BLaER1 treated with 17β-estradiol and CSF1 and Interleukin-3, amounts not matched to agents 10 nM and 100 nM (cell line): ENCODE results near the gene CREB5.

Source experiments
- H3K27ac ChIP-seq, 11 experiments: shearing (Covaris generic); formaldehyde crosslinking; 2 replicates each; pipeline ENCODE4 v1.8.1; 2022
- H3K27me3 ChIP-seq, 11 experiments: shearing (Covaris generic); formaldehyde crosslinking; 2 replicates each; pipeline ENCODE4 v1.8.1; 2022
- H3K36me3 ChIP-seq, 11 experiments: shearing (Covaris generic); formaldehyde crosslinking; 2 replicates each; pipeline ENCODE4 v1.8.1; 2022
- H3K4me1 ChIP-seq, 10 experiments: shearing (Covaris generic); formaldehyde crosslinking; 2 replicates each; pipeline ENCODE4 v1.8.1; 2022
- H3K4me2 ChIP-seq, 11 experiments: shearing (Covaris generic); formaldehyde crosslinking; 2 replicates each; pipeline ENCODE4 v1.8.1; 2022
- H3K4me3 ChIP-seq, 10 experiments: shearing (Covaris generic); formaldehyde crosslinking; 2 replicates each; pipeline ENCODE4 v1.8.1; 2022
- H3K9ac ChIP-seq, 11 experiments: shearing (Covaris generic); formaldehyde crosslinking; 2 replicates each; pipeline ENCODE4 v1.8.1; 2022
- H3K9me3 ChIP-seq, 11 experiments: shearing (Covaris generic); formaldehyde crosslinking; replicated peaks in 1 of 11; 2 replicates each; pipeline ENCODE4 v1.8.1; 2022
- H4K20me1 ChIP-seq, 11 experiments: shearing (Covaris generic); formaldehyde crosslinking; 2 replicates each; pipeline ENCODE4 v1.8.1; 2022
- Cebpa-rat ChIP-seq, 11 experiments: shearing (Covaris generic); IDR thresholded peaks; 2 replicates each; pipeline ENCODE4 v1.8.1; 2022

Gene CREB5

DNA sequence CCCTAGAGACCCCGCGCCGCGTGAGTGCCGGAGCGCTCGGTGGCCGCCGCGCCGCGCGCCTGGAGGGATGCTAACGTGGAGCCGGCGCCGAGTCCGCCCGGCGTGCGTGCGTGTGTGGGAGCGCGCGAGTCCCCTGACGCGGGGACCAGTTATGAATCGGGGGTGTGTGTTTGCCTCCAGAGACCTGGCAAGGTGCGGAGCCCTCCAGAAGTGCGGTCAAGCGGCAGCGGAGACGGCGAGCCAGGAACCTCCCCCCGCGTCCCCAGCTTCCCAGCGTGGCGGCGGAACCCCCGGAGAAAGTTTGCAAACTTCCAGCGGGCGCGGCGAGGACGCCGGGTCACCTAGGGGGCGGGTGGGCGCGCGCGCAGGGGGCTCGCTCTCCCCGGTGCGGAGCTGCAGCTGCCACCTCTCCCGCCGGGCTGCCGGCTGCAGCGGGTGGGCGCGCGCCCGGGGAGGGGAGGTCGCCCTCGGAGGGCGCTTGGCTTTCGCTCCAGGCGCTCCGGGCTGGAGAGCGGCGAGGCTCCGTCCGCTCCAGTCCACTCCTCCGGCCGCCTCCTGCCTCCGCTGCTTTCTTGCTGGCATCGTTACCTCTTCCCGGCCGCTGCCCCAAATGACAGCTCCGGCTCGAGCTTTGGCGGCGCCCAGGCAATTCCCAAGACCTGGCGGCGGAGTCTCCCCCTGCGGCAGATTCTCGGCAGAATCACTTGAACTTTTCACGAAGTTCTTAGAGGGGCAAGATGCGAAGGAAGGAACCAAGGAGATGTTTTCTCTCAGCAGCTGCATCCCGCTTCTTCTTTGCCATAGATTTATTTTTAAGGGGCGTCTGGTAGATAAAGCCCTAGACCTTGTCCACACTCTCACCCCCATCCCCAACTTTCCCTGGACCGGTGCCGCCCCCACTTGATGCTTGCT lies 2.3 kb upstream of the CREB5 start:
- H4K20me1 ChIP-seq, result peaks cover 0 to 14% (median 0%) of the 10 kb centered on the region in 11 experiments; a peak in 6 of 22 replicates
- peaks cover 13 to 28% (median 22%) of the 10 kb centered on the region in 10 experiments for H3K4me1 ChIP-seq
- H3K36me3 ChIP-seq, result no peaks in the 10 kb centered on the region
- TF ChIP-seq Cebpa-rat (IDR thresholded peaks at IDR 0.05), result no peak
- peak overlapping the region; percentile 53 to 85 (median 71) for H3K9ac ChIP-seq
- peak overlapping the region in 9 of 11 experiments; percentile 31 to 81 (median 63); a peak in 16 of 22 replicates for H3K27ac ChIP-seq
- H3K27me3 ChIP-seq, result peaks cover 46 to 64% (median 50%) of the 10 kb centered on the region in 11 experiments
- H3K4me3 ChIP-seq, result peak overlapping the region; percentile 55 to 73 (median 64)
- H3K4me2 ChIP-seq, result peak overlapping the region; percentile 94 to 100 (median 97)
- H3K9me3 ChIP-seq, result peaks cover 0 to 2% (median 0%) of the 10 kb centered on the region in 11 experiments; a peak in 2 of 22 replicates

GRCh38 chr7:28410628-28411531 lies 1.4 kb upstream of the CREB5 start:
- H3K4me1 ChIP-seq, result peaks cover 13 to 28% (median 20%) of the 10 kb centered on the region in 10 experiments
- H3K9me3 ChIP-seq, result no peaks in the 10 kb centered on the region
- peak overlapping the region; percentile 32 to 85 (median 70); a peak in 19 of 22 replicates for H3K9ac ChIP-seq
- peak overlapping the region; percentile 55 to 73 (median 64) for H3K4me3 ChIP-seq
- H3K4me2 ChIP-seq, result peak overlapping the region; percentile 94 to 100 (median 97)
- H3K27me3 ChIP-seq, result peaks cover 46 to 64% (median 51%) of the 10 kb centered on the region in 11 experiments
- H3K27ac ChIP-seq, result peak overlapping the region in 8 of 11 experiments; percentile 2 to 81 (median 58); a peak in 11 of 22 replicates
- H4K20me1 ChIP-seq, result peaks cover 0 to 14% (median 0%) of the 10 kb centered on the region in 11 experiments; a peak in 6 of 22 replicates
- no peaks in the 10 kb centered on the region for H3K36me3 ChIP-seq
- no peak for TF ChIP-seq Cebpa-rat (IDR thresholded peaks at IDR 0.05)

- H3K4me3 ChIP-seq, result no peak overlapping the region
- peaks cover 41 to 59% (median 47%) of the 10 kb centered on the region in 11 experiments for H3K27me3 ChIP-seq
- no peak overlapping the region for H3K27ac ChIP-seq
- peaks cover 0 to 14% (median 0%) of the 10 kb centered on the region in 11 experiments; a peak in 6 of 22 replicates for H4K20me1 ChIP-seq
- no peaks in the 10 kb centered on the region for H3K9me3 ChIP-seq
- H3K4me2 ChIP-seq, result no peak overlapping the region
- no peak overlapping the region for H3K9ac ChIP-seq
- H3K36me3 ChIP-seq, result no peaks in the 10 kb centered on the region
- peaks cover 12 to 28% (median 20%) of the 10 kb centered on the region in 10 experiments for H3K4me1 ChIP-seq
- TF ChIP-seq Cebpa-rat (IDR thresholded peaks at IDR 0.05), result no peak
These were observed 693 bp downstream of the CREB5 start for GRCh38 chr7:28413011-28413410.

- no peak for TF ChIP-seq Cebpa-rat (IDR thresholded peaks at IDR 0.05)
- Histone ChIP-seq H3K9ac (no peak overlapping the region), H3K9me3 (no peaks in the 10 kb centered on the region), H3K4me1 (peaks cover 11 to 26% (median 18%) of the 10 kb centered on the region in 10 experiments), H3K27ac (no peak overlapping the region), H3K4me3 (no peak overlapping the region), H4K20me1 (peaks cover 0 to 11% (median 0%) of the 10 kb centered on the region in 11 experiments; a peak in 6 of 22 replicates), H3K27me3 (peaks cover 28 to 44% (median 33%) of the 10 kb centered on the region in 11 experiments), H3K36me3 (no peaks in the 10 kb centered on the region), H3K4me2 (no peak overlapping the region)
These were observed 2.1 kb downstream of the CREB5 start for GRCh38 chr7:28414453-28414852.

- no peak overlapping the region for H3K27ac ChIP-seq
- no peak for TF ChIP-seq Cebpa-rat (IDR thresholded peaks at IDR 0.05)
- no peak overlapping the region for H3K9ac ChIP-seq
- no peaks in the 10 kb centered on the region for H3K9me3 ChIP-seq
- H3K36me3 ChIP-seq, result no peaks in the 10 kb centered on the region
- H3K4me1 ChIP-seq, result peaks cover 0 to 3% (median 0%) of the 10 kb centered on the region in 10 experiments; a peak in 1 of 20 replicates
- no peak overlapping the region for H3K4me2 ChIP-seq
- no peak overlapping the region for H3K4me3 ChIP-seq
- no peaks in the 10 kb centered on the region for H4K20me1 ChIP-seq
- H3K27me3 ChIP-seq, result peaks cover 2 to 16% (median 6%) of the 10 kb centered on the region in 11 experiments; a peak in 18 of 22 replicates
These were observed 5.1 kb downstream of the CREB5 start for GRCh38 chr7:28417321-28417940.

GRCh38 chr7:28418311-28418710 lies 6.0 kb downstream of the CREB5 start:
- Histone ChIP-seq H3K36me3 (no peaks in the 10 kb centered on the region), H3K27ac (no peak overlapping the region), H3K4me1 (peaks cover 0 to under 1% (median 0%) of the 10 kb centered on the region in 10 experiments; a peak in 1 of 20 replicates), H3K27me3 (peaks cover 0 to 9% (median 0%) of the 10 kb centered on the region in 11 experiments; a peak in 4 of 22 replicates), H3K4me3 (no peak overlapping the region), H3K9ac (no peak overlapping the region), H3K4me2 (no peak overlapping the region), H4K20me1 (no peaks in the 10 kb centered on the region), H3K9me3 (no peaks in the 10 kb centered on the region)
- no peak for TF ChIP-seq Cebpa-rat (IDR thresholded peaks at IDR 0.05)

DNA sequence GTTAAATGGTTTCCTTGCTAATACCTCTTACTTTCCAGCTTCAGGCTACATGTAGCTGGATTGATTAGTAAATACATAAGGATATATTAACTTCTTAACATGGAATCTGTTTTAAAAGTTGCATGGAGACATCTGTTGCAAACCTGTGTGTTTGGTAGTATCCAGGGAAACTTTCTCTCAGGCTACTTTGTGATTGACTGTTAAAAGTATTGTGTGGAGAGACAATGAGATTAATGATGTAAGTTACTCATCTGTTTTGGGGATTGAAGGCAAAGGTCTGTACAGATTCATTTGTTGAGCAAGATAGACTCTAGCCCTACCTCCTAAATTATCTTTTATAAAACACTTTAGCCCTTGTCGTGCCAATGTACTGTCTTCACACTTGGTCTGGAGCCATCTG lies 6.6 kb downstream of the CREB5 start:
- Histone ChIP-seq H3K4me2 (no peak overlapping the region), H4K20me1 (no peaks in the 10 kb centered on the region), H3K4me1 (peaks cover 0 to 6% (median 0%) of the 10 kb centered on the region in 10 experiments; a peak in 4 of 20 replicates), H3K36me3 (no peaks in the 10 kb centered on the region), H3K4me3 (no peak overlapping the region), H3K27ac (no peak overlapping the region), H3K27me3 (peaks cover 0 to 3% (median 0%) of the 10 kb centered on the region in 11 experiments; a peak in 2 of 22 replicates), H3K9me3 (no peaks in the 10 kb centered on the region), H3K9ac (no peak overlapping the region)
- no peak for TF ChIP-seq Cebpa-rat (IDR thresholded peaks at IDR 0.05)

DNA sequence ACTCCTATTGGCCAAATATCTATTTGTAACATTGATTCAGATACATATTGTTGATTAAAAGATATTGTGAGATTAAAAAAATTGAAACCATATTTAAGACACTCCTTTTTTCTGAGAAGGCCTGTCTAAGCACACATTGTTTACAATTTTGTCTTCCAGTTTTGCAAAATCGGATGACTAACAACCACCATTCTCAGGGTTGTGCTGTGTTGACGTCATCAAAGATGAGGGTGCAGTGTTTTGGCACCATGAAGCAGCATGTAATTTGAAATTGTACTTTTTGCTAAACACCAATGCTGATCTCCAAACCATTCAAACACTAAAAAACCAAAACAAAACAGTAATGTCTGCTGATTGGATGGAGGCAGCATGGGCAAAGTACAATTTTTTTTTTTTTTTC lies 7.4 kb downstream of the CREB5 start:
- H3K27ac ChIP-seq, result no peak overlapping the region
- H3K27me3 ChIP-seq, result peaks cover 0 to 3% (median 0%) of the 10 kb centered on the region in 11 experiments; a peak in 1 of 22 replicates
- no peak overlapping the region for H3K4me3 ChIP-seq
- no peaks in the 10 kb centered on the region for H3K36me3 ChIP-seq
- no peak overlapping the region for H3K9ac ChIP-seq
- H3K9me3 ChIP-seq, result no peaks in the 10 kb centered on the region
- no peak overlapping the region for H3K4me2 ChIP-seq
- H4K20me1 ChIP-seq, result no peaks in the 10 kb centered on the region
- H3K4me1 ChIP-seq, result peaks cover 0 to 6% (median 0%) of the 10 kb centered on the region in 10 experiments; a peak in 4 of 20 replicates
- TF ChIP-seq Cebpa-rat (IDR thresholded peaks at IDR 0.05), result no peak
